ENCODE results near the gene RPN2. TPM values are rescaled to one million over a fixed set of nuclear protein-coding genes. Genes with fewer than 3 reads are reported as not detected.
"Not testable (repeated sequence)": the region's sequence is repeated elsewhere in the genome, so short reads cannot be mapped to it uniquely, and the experiment has no call there.

Gene RPN2
- total and polyA plus RNA-seq, 2 donors (not counting 1 experiment from before 2014, with no cell fraction given), result 80.2 to 87.3 TPM

GRCh38 chr20:37147250-37147649, 31.9 kb upstream of the RPN2 start:
- no peak overlapping the region for H3K4me3 Mint-ChIP-seq
- H3K27me3 Mint-ChIP-seq, result no peaks in the 10 kb centered on the region
- ChIA-PET CTCF (no interaction called here), POLR2A (no interaction called here)
- H3K9me3 ChIP-seq (ENCODE audit: control extremely low read depth in 1 of 3, control insufficient read depth in 2 of 3, insufficient read depth in 1 of 3, low read length in 2 of 3), result no peaks in the 10 kb centered on the region
- WGBS (ENCODE audit: insufficient coverage), result no CpG with 5 or more reads among the region's 6 CpGs
- TF ChIP-seq EZH2 (IDR thresholded peaks at IDR 0.05; ENCODE audit: borderline replicate concordance, insufficient read depth, low read depth, low read length, poor library complexity, severe bottlenecking) (no peak), CTCF (IDR thresholded peaks at IDR 0.05) (no peak)
- H3K4me1 ChIP-seq (ENCODE audit: control insufficient read depth in 2 of 2, insufficient read depth in 2 of 2, low read length in 2 of 2), result no peaks in the 10 kb centered on the region
- H2AFZ ChIP-seq (ENCODE audit: insufficient read depth, low read depth, low read length, poor library complexity, severe bottlenecking), result no peak overlapping the region
- no peaks in the 10 kb centered on the region for H3K27me3 ChIP-seq (replicated peaks in 1 of 4; ENCODE audit: control extremely low read depth in 1 of 4, control insufficient read depth in 3 of 4, insufficient read depth in 4 of 4, low read length in 3 of 4)
- H3K79me2 ChIP-seq (ENCODE audit: control insufficient read depth, insufficient read depth, low read length), result no peaks in the 10 kb centered on the region
- H3K27ac Mint-ChIP-seq, result no peak overlapping the region
- no peak overlapping the region for H3K27ac ChIP-seq (ENCODE audit: low read length in 2 of 2)
- no peaks in the 10 kb centered on the region for H3K9me3 Mint-ChIP-seq (ENCODE audit: insufficient read depth)
- ATAC-seq (ENCODE audit: low read depth), result no peak
- no peaks in the 10 kb centered on the region for H4K20me1 ChIP-seq (ENCODE audit: control insufficient read depth, insufficient read depth, low read length, poor library complexity, severe bottlenecking)
- intact Hi-C loops (cut with micrococcal nuclease), result no loop called here
- H3K36me3 ChIP-seq (replicated peaks in 1 of 2; ENCODE audit: control extremely low read depth in 1 of 2, control insufficient read depth in 1 of 2, extremely low read depth in 1 of 2, insufficient read depth in 2 of 2, low read length in 1 of 2), result no peaks in the 10 kb centered on the region
- no peak overlapping the region for H3K4me3 ChIP-seq (ENCODE audit: control extremely low read depth in 1 of 5, extremely low read depth in 1 of 5, insufficient read depth in 1 of 5, low read depth in 2 of 5, low read length in 4 of 5)
- DNase-seq, result no peak
- no peaks in the 10 kb centered on the region for H3K4me1 Mint-ChIP-seq
- H3K9ac ChIP-seq (ENCODE audit: low read length), result no peak overlapping the region
- no peak overlapping the region for H3K4me2 ChIP-seq (replicated peaks; ENCODE audit: low read depth, low read length, poor library complexity, severe bottlenecking)

GRCh38 chr20:37150864-37151263, 28.3 kb upstream of the RPN2 start:
- H3K4me3 Mint-ChIP-seq; CTCF ChIA-PET; intact Hi-C loops (cut with micrococcal nuclease); H3K27ac ChIP-seq (ENCODE audit: low read length in 2 of 2); H3K9me3 Mint-ChIP-seq (ENCODE audit: insufficient read depth); H3K4me1 ChIP-seq (ENCODE audit: control insufficient read depth in 2 of 2, insufficient read depth in 2 of 2, low read length in 2 of 2); H3K27me3 ChIP-seq (replicated peaks in 1 of 4; ENCODE audit: control extremely low read depth in 1 of 4, control insufficient read depth in 3 of 4, insufficient read depth in 4 of 4, low read length in 3 of 4); H2AFZ ChIP-seq (ENCODE audit: insufficient read depth, low read depth, low read length, poor library complexity, severe bottlenecking); H3K79me2 ChIP-seq (ENCODE audit: control insufficient read depth, insufficient read depth, low read length); H4K20me1 ChIP-seq (ENCODE audit: control insufficient read depth, insufficient read depth, low read length, poor library complexity, severe bottlenecking); ATAC-seq (ENCODE audit: low read depth); H3K4me2 ChIP-seq (replicated peaks; ENCODE audit: low read depth, low read length, poor library complexity, severe bottlenecking); H3K27me3 Mint-ChIP-seq; POLR2A ChIA-PET; H3K27ac Mint-ChIP-seq; H3K4me1 Mint-ChIP-seq; H3K9me3 ChIP-seq (ENCODE audit: control extremely low read depth in 1 of 3, control insufficient read depth in 2 of 3, insufficient read depth in 1 of 3, low read length in 2 of 3); DNase-seq; H3K36me3 ChIP-seq (replicated peaks in 1 of 2; ENCODE audit: control extremely low read depth in 1 of 2, control insufficient read depth in 1 of 2, extremely low read depth in 1 of 2, insufficient read depth in 2 of 2, low read length in 1 of 2); H3K4me3 ChIP-seq (ENCODE audit: control extremely low read depth in 1 of 5, extremely low read depth in 1 of 5, insufficient read depth in 1 of 5, low read depth in 2 of 5, low read length in 4 of 5); H3K9ac ChIP-seq (ENCODE audit: low read length): not testable (repeated sequence)
- over 99% methylated on average over 16 of the region's 33 CpGs for WGBS (ENCODE audit: insufficient coverage)

All from B cell (primary cell).